ENCODE measurements around the gene FHIT. TPM values are rescaled to one million over a fixed set of nuclear protein-coding genes. Genes with fewer than 3 reads are reported as not detected.

Gene FHIT
- total and polyA plus RNA-seq, 4 donors: 6.9 to 16.5 (median 9.9) TPM

GRCh38 chr3:60932170-60932569, 319.1 kb downstream of the FHIT start:
- WGBS (ENCODE audit: insufficient coverage): no CpG with 5 or more reads among the region's 2 CpGs
- no peaks in the 10 kb centered on the region for H3K4me1 ChIP-seq (ENCODE audit: control insufficient read depth, insufficient read depth, low read length)
- no peak for DNase-seq (ENCODE audit: low read depth in 4 of 6, low spot score in 6 of 6)
- no peak overlapping the region for H3K4me3 ChIP-seq (ENCODE audit: low read depth, low read length)
- H3K9me3 ChIP-seq (ENCODE audit: control insufficient read depth, insufficient read depth, low read length): no peaks in the 10 kb centered on the region
- H3K36me3 ChIP-seq (ENCODE audit: control insufficient read depth, insufficient read depth, low read length): no peaks in the 10 kb centered on the region
- H3K27ac ChIP-seq (ENCODE audit: low read depth, low read length): no peak overlapping the region
- no peaks in the 10 kb centered on the region for H3K27me3 ChIP-seq (ENCODE audit: control insufficient read depth, insufficient read depth, low read length)

- Histone ChIP-seq H3K4me1 (ENCODE audit: control insufficient read depth, insufficient read depth, low read length) (no peaks in the 10 kb centered on the region), H3K27me3 (ENCODE audit: control insufficient read depth, insufficient read depth, low read length) (no peaks in the 10 kb centered on the region), H3K9me3 (ENCODE audit: control insufficient read depth, insufficient read depth, low read length) (no peaks in the 10 kb centered on the region), H3K36me3 (ENCODE audit: control insufficient read depth, insufficient read depth, low read length) (no peaks in the 10 kb centered on the region), H3K27ac (ENCODE audit: low read depth, low read length) (no peak overlapping the region), H3K4me3 (ENCODE audit: low read depth, low read length) (no peak overlapping the region)
- DNase-seq (ENCODE audit: low read depth in 4 of 6, low spot score in 6 of 6): peak in 1 of 6 donors; percentile 32
- no CpG with 5 or more reads among the region's 7 CpGs for WGBS (ENCODE audit: insufficient coverage)
These were observed 319.8 kb downstream of the FHIT start for GRCh38 chr3:60931452-60931851.

GRCh38 chr3:60920519-60920918, 330.7 kb downstream of the FHIT start:
- Histone ChIP-seq H3K27ac (ENCODE audit: low read depth, low read length) (no peak overlapping the region), H3K9me3 (ENCODE audit: control insufficient read depth, insufficient read depth, low read length) (no peaks in the 10 kb centered on the region), H3K27me3 (ENCODE audit: control insufficient read depth, insufficient read depth, low read length) (no peaks in the 10 kb centered on the region), H3K4me3 (ENCODE audit: low read depth, low read length) (no peak overlapping the region), H3K36me3 (ENCODE audit: control insufficient read depth, insufficient read depth, low read length) (no peaks in the 10 kb centered on the region), H3K4me1 (ENCODE audit: control insufficient read depth, insufficient read depth, low read length) (no peaks in the 10 kb centered on the region)
- DNase-seq (ENCODE audit: low read depth in 4 of 6, low spot score in 6 of 6): no peak
- no CpG with 5 or more reads among the region's 4 CpGs for WGBS (ENCODE audit: insufficient coverage)

- H3K27ac ChIP-seq (ENCODE audit: low read depth, low read length): no peak overlapping the region
- H3K27me3 ChIP-seq (ENCODE audit: control insufficient read depth, insufficient read depth, low read length): no peaks in the 10 kb centered on the region
- no peak for DNase-seq (ENCODE audit: low read depth in 4 of 6, low spot score in 6 of 6)
- no peaks in the 10 kb centered on the region for H3K9me3 ChIP-seq (ENCODE audit: control insufficient read depth, insufficient read depth, low read length)
- H3K36me3 ChIP-seq (ENCODE audit: control insufficient read depth, insufficient read depth, low read length): no peaks in the 10 kb centered on the region
- no peak overlapping the region for H3K4me3 ChIP-seq (ENCODE audit: low read depth, low read length)
- no peaks in the 10 kb centered on the region for H3K4me1 ChIP-seq (ENCODE audit: control insufficient read depth, insufficient read depth, low read length)
- WGBS (ENCODE audit: insufficient coverage): no CpG with 5 or more reads among the region's 2 CpGs
These were observed 332.0 kb downstream of the FHIT start for GRCh38 chr3:60919296-60919695.

- WGBS (ENCODE audit: insufficient coverage): 90% methylated on average over 1 of the region's 1 CpG
- no peaks in the 10 kb centered on the region for H3K27me3 ChIP-seq (ENCODE audit: control insufficient read depth, insufficient read depth, low read length)
- DNase-seq (ENCODE audit: low read depth in 4 of 6, low spot score in 6 of 6): peak in 2 of 6 donors; percentile 45 to 46
- H3K27ac ChIP-seq (ENCODE audit: low read depth, low read length): no peak overlapping the region
- no peaks in the 10 kb centered on the region for H3K36me3 ChIP-seq (ENCODE audit: control insufficient read depth, insufficient read depth, low read length)
- no peaks in the 10 kb centered on the region for H3K4me1 ChIP-seq (ENCODE audit: control insufficient read depth, insufficient read depth, low read length)
- H3K9me3 ChIP-seq (ENCODE audit: control insufficient read depth, insufficient read depth, low read length): no peaks in the 10 kb centered on the region
- H3K4me3 ChIP-seq (ENCODE audit: low read depth, low read length): no peak overlapping the region
These were observed 334.1 kb downstream of the FHIT start for GRCh38 chr3:60917141-60917540.

DNA sequence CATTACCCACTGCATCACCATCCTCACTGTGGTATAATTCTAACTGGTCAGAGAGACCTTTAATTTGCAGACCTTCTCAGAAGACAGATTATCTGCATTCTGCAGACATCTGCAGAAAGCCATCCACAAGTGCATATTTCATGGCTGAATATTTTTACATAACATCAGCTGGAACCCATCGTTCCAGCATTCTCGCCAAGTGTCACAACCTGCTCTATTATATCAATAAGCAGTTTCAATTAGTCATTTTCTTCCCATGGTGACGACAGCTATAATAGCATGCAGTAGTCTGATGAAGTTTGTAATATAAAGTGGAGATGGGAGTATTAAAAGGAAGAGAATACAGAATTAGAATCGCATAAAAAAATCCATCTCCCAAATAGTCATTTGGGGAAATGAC, 334.7 kb downstream of the FHIT start:
- Histone ChIP-seq H3K36me3 (ENCODE audit: control insufficient read depth, insufficient read depth, low read length) (no peaks in the 10 kb centered on the region), H3K9me3 (ENCODE audit: control insufficient read depth, insufficient read depth, low read length) (no peaks in the 10 kb centered on the region), H3K27ac (ENCODE audit: low read depth, low read length) (no peak overlapping the region), H3K27me3 (ENCODE audit: control insufficient read depth, insufficient read depth, low read length) (no peaks in the 10 kb centered on the region), H3K4me3 (ENCODE audit: low read depth, low read length) (no peak overlapping the region), H3K4me1 (ENCODE audit: control insufficient read depth, insufficient read depth, low read length) (no peaks in the 10 kb centered on the region)
- no CpG with 5 or more reads among the region's 4 CpGs for WGBS (ENCODE audit: insufficient coverage)
- peak in 2 of 6 donors; percentile 17 to 76 for DNase-seq (ENCODE audit: low read depth in 4 of 6, low spot score in 6 of 6)

DNA sequence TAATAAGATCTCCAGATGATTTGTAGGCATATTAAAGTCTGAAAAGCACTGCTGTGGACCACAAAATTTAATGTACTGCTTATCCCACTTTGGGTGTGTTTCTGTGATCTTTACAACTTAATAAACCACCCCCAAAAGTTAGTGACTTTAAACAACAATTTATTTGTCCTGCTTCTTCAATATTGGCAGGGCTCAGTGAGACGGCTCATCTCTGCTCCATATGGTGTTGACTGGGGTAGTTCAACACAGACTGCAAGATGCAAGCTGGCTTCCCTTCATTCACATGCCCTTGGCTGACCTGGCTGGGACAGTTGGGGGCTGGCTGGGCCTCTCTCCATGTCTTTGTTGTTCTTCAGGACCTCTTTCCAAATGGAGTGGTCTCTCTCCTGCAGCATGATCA, 337.8 kb downstream of the FHIT start:
- H3K4me1 ChIP-seq (ENCODE audit: control insufficient read depth, insufficient read depth, low read length): no peaks in the 10 kb centered on the region
- no peaks in the 10 kb centered on the region for H3K9me3 ChIP-seq (ENCODE audit: control insufficient read depth, insufficient read depth, low read length)
- DNase-seq (ENCODE audit: low read depth in 4 of 6, low spot score in 6 of 6): no peak
- H3K27me3 ChIP-seq (ENCODE audit: control insufficient read depth, insufficient read depth, low read length): no peaks in the 10 kb centered on the region
- WGBS (ENCODE audit: insufficient coverage): no CpG with 5 or more reads among the region's 1 CpG
- H3K4me3 ChIP-seq (ENCODE audit: low read depth, low read length): no peak overlapping the region
- no peaks in the 10 kb centered on the region for H3K36me3 ChIP-seq (ENCODE audit: control insufficient read depth, insufficient read depth, low read length)
- no peak overlapping the region for H3K27ac ChIP-seq (ENCODE audit: low read depth, low read length)

DNA sequence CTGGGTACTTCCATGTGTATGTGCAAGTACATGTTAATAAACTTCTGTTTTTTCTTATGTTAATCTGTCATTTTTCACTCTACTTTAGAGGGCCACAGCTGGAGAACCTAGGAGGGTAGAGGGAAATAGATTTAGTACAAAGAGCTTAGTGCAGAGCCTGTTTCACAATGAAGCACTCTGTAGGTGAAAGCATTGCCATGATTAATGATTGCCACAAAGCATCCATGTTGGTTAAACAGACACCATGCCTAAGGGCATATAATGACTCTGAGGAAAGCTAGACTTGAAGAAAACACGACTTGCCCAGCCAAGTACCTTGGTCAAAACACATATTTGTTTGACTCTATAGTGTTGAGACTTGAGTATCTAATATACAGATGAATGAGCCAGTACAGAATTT, 338.4 kb downstream of the FHIT start:
- no peak overlapping the region for H3K4me3 ChIP-seq (ENCODE audit: low read depth, low read length)
- DNase-seq (ENCODE audit: low read depth in 4 of 6, low spot score in 6 of 6): no peak
- no peak overlapping the region for H3K27ac ChIP-seq (ENCODE audit: low read depth, low read length)
- no peaks in the 10 kb centered on the region for H3K4me1 ChIP-seq (ENCODE audit: control insufficient read depth, insufficient read depth, low read length)
- no peaks in the 10 kb centered on the region for H3K36me3 ChIP-seq (ENCODE audit: control insufficient read depth, insufficient read depth, low read length)
- no peaks in the 10 kb centered on the region for H3K27me3 ChIP-seq (ENCODE audit: control insufficient read depth, insufficient read depth, low read length)
- H3K9me3 ChIP-seq (ENCODE audit: control insufficient read depth, insufficient read depth, low read length): no peaks in the 10 kb centered on the region
- WGBS (ENCODE audit: insufficient coverage): no CpG with 5 or more reads among the region's 1 CpG

GRCh38 chr3:60912142-60912541, 339.1 kb downstream of the FHIT start:
- Histone ChIP-seq H3K4me1 (ENCODE audit: control insufficient read depth, insufficient read depth, low read length) (no peaks in the 10 kb centered on the region), H3K9me3 (ENCODE audit: control insufficient read depth, insufficient read depth, low read length) (no peaks in the 10 kb centered on the region), H3K4me3 (ENCODE audit: low read depth, low read length) (no peak overlapping the region), H3K36me3 (ENCODE audit: control insufficient read depth, insufficient read depth, low read length) (no peaks in the 10 kb centered on the region), H3K27ac (ENCODE audit: low read depth, low read length) (no peak overlapping the region), H3K27me3 (ENCODE audit: control insufficient read depth, insufficient read depth, low read length) (no peaks in the 10 kb centered on the region)
- WGBS (ENCODE audit: insufficient coverage): 90% methylated on average over 3 of the region's 3 CpGs
- no peak for DNase-seq (ENCODE audit: low read depth in 4 of 6, low spot score in 6 of 6)

GRCh38 chr3:60909526-60909925, 341.7 kb downstream of the FHIT start:
- Histone ChIP-seq H3K36me3 (ENCODE audit: control insufficient read depth, insufficient read depth, low read length) (no peaks in the 10 kb centered on the region), H3K27ac (ENCODE audit: low read depth, low read length) (no peak overlapping the region), H3K9me3 (ENCODE audit: control insufficient read depth, insufficient read depth, low read length) (no peaks in the 10 kb centered on the region), H3K27me3 (ENCODE audit: control insufficient read depth, insufficient read depth, low read length) (no peaks in the 10 kb centered on the region), H3K4me1 (ENCODE audit: control insufficient read depth, insufficient read depth, low read length) (no peaks in the 10 kb centered on the region), H3K4me3 (ENCODE audit: low read depth, low read length) (no peak overlapping the region)
- no peak for DNase-seq (ENCODE audit: low read depth in 4 of 6, low spot score in 6 of 6)
- WGBS (ENCODE audit: insufficient coverage): no CpG with 5 or more reads among the region's 2 CpGs

Data from spinal cord (tissue), 10 donors.